CD4-positive, alpha-beta T cell treated with Interferon gamma for 1 hour (primary cell): ENCODE results near the gene NUDT13.
A peak's percentile ranks its signal among the peaks of the same experiment; 100 is the strongest.

Experiments
- DNase-seq: peaks from one replicate; pipeline ENCODE4 v3.0.0-alpha.2; 2020

NUDT13 gene

DNA sequence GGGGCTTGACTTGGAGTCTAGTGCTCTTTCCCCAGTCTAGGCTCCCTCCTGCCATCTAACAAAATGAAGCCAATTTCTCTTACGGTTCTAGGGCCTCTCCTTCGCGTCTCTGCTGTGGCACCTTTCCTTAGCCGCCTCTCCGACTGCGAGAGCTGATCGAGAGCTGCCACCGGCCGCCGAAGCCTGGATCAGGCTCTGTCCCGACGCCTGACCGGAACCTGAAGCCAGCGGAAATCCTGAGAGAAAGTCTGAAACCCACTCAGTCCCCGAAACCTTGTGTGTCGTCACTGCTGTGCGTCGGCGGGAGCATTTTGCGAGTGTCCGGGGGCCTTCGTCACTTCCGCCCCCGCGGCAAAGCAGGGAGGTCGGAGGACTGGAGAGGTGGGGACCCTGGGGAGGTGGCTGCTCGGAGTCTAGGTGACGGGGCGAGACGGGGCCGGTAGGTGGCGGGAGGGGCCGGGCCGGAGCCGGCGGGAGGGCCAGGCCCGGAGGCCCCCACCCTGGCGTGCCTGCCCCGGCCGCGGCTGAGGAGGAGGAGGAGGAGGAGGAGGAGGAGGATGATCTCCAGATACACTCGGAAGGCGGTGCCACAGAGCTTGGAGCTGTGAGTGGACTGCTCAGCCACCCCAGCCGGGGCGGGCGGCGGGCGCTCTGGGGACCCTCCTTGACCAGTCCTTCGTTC lies 57.7 kb downstream of the NUDT13 start, which contains the start of the genes ECD and FAM149B1:
ECD (minus strand) TSS at position 226 of the 682 bp plus-strand sequence. CDS start 4,071 bp downstream, outside the sequence.
FAM149B1 (plus strand) TSS at position 337 of the 682 bp plus-strand sequence; CDS start at position 558, 221 bp downstream.
- DNase-seq = peak; percentile 91

DNA sequence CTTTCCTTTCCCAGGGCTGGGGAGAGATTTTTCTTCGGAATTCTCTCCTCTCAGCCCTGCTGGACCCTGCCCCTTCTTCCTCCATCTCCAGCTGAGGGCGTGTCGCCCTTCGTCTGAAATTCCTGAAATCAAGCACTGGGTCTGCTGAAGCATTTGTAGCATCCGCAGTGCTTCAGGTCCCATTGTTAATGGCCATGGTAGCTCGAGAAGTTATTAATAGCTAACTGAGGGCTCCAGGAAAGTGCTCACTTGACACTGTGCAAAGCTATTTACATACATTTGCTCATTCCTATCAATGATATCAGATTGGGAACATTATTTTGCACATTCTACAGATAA lies 58.2 kb downstream of the NUDT13 start:
- no peak for DNase-seq

DNA sequence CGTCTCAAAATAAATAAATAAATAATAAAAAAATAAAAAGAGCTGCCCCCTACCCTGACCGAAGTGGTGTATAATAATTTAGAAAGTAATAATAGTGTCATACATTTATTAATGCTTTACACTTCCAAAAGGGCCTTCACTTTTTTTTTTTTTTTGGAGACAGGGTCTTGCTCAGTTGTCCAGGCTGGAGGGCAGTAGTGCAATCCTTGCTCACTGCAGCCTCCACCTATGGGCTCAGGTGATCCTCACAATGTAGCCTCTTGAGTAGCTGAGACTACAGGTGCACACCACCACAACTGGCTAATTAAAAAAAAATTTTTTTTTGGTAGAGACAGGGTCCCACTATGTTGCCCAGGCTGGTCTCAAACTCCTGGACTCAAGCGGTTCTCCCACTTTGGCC lies 59.1 kb downstream of the NUDT13 start:
- no peak for DNase-seq

DNA sequence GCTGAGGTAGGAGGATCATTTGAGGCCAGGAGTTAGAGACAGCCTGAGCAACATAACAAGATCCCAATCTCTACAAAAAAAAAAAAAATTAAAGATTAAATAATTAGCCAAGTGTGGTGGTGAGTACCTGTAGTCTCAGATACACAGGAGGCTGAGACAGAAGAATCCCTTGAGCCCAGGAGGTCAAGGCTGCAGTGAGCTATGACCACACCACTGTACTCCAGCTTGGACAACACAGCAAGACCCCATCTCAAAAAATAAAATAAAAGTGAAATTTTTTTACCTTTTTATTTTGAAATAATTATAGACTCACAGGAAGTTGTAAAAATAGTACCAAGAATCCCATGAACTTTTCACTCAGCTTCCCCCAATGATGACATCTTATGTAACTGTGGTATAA lies 62.6 kb downstream of the NUDT13 start:
- no peak for DNase-seq

DNA sequence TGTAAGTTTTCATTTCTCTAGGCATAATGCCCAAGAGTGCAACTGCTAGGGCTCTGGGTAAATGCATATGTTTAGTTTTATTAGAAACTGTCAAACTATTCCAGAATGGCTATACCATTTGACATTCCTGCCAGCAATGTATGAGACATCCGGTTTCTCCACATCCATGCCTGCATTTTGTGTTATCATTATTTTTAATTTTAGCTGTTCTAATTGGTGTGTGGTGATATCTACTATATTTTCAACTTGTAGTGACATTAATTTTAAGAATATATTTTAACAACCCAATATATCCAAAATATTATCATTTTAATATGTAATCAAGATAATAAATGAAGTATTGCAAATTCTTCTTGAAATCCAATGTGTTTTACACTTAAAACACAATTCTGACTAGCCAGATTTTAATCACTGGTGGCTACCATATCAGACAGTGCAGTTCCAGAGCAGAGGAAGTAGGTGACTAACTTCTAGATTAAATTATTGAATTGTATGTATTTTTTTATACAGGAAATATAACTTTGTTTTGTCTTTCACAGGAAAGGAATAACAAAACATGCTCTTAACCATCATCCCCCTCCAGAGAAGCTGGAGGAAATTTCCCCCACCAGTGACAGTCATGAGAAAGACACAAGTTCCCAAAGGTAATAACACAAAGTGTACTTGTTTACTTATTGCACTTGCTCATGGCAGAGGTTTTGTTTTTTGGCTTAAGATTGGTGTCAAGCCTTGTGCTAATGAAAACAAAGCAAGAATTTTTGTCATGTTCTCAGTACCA lies 64.1 kb downstream of the NUDT13 start:
- no peak for DNase-seq
